ENCODE results near the gene DHRS11. TPM values are rescaled to one million over a fixed set of nuclear protein-coding genes. Genes with fewer than 3 reads are reported as not detected.

DHRS11 gene
- total and polyA plus RNA-seq, 10 of the 15 experiments (the other 5 are each of a cell fraction or from before 2014, with no cell fraction given), result 3.4 to 23.0 (median 14.5) TPM

DNA sequence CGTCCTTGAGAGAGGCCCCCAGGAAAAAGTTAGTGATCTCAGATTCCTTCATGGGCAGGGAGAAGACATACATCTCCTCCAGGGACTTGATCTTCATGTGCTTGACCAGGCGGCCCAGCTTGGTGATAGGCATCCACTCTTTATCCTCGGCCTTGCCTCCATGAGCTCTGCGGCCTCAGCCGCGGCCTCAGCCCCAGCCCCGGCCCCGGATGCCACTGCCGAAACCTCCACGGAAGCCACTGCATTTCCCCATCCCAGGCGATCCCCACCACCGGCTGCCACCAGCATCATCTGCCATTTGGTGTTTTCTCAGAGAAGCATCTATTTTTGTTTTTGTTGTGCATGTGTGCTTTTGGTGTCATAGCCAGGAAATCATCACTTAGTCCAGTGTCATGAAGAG lies 16.7 kb upstream of the DHRS11 start (continued):
- no peak for TF ChIP-seq E2F8 (IDR thresholded peaks at IDR 0.05; ENCODE audit: low read depth, partially characterized antibody)
- TF ChIP-seq, protein P1, sequence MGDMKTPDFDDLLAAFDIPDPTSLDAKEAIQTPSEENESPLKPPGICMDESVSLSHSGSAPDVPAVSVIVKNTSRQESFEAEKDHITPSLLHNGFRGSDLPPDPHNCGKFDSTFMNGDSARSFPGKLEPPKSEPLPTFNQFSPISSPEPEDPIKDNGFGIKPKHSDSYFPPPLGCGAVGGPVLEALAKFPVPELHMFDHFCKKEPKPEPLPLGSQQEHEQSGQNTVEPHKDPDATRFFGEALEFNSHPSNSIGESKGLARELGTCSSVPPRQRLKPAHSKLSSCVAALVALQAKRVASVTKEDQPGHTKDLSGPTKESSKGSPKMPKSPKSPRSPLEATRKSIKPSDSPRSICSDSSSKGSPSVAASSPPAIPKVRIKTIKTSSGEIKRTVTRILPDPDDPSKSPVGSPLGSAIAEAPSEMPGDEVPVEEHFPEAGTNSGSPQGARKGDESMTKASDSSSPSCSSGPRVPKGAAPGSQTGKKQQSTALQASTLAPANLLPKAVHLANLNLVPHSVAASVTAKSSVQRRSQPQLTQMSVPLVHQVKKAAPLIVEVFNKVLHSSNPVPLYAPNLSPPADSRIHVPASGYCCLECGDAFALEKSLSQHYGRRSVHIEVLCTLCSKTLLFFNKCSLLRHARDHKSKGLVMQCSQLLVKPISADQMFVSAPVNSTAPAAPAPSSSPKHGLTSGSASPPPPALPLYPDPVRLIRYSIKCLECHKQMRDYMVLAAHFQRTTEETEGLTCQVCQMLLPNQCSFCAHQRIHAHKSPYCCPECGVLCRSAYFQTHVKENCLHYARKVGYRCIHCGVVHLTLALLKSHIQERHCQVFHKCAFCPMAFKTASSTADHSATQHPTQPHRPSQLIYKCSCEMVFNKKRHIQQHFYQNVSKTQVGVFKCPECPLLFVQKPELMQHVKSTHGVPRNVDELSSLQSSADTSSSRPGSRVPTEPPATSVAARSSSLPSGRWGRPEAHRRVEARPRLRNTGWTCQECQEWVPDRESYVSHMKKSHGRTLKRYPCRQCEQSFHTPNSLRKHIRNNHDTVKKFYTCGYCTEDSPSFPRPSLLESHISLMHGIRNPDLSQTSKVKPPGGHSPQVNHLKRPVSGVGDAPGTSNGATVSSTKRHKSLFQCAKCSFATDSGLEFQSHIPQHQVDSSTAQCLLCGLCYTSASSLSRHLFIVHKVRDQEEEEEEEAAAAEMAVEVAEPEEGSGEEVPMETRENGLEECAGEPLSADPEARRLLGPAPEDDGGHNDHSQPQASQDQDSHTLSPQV (IDR thresholded peaks at IDR 0.05), result no peak

DNA sequence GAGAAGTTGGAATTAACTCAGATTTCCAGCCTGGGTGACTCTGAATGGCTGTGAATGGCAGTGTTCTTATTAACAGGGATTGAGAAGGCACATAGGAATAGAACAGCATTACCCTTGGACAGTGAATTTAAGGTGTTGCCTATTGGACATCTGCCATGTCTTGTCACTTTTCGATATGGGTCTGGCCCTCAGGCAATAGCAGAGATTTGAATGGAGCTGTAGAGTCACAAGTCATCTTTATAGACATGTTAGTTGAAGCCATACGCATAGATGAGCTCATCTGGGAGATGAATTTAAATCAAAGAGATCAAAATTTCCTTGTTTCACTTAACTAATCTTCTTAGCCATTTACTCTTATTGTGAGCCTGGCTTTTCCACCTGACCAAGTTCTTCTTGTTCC lies 14.9 kb upstream of the DHRS11 start:
- H2AFZ ChIP-seq (ENCODE audit: control insufficient read depth, low read depth, low read length), result no peak overlapping the region
- no peak overlapping the region for H3K4me3 ChIP-seq
- ChIA-PET RAD21 (ENCODE audit: unreplicated experiment) (no interaction called here), CTCF (no interaction called here), POLR2A (no interaction called here), SMC1A (ENCODE audit: uncharacterized antibody, unreplicated experiment) (interaction anchor here (1.1 kb wide), 1 partner anchor 11 kb away, joined by 3 read pairs; no protein-coding TSS in a partner anchor)
- no peaks in the 10 kb centered on the region; the same call in 1 of the 2 replicates for H4K20me1 ChIP-seq (ENCODE audit: control insufficient read depth, insufficient read depth)
- H3K79me2 ChIP-seq (ENCODE audit: control insufficient read depth, insufficient read depth, low read length), result no peaks in the 10 kb centered on the region; the same call in 1 of the 2 replicates
- no peak for DNase-seq (ENCODE audit: low read depth, low spot score)
- no peaks in the 10 kb centered on the region for H3K4me1 ChIP-seq (ENCODE audit: control insufficient read depth, insufficient read depth, low read length)
- intact Hi-C loops (cut with micrococcal nuclease; ENCODE audit: unreplicated experiment) (no loop called here), in situ Hi-C loops (cut with MboI) (no loop called here)
- H3K27me3 ChIP-seq (replicated peaks in 1 of 2; ENCODE audit: control insufficient read depth in 2 of 2, insufficient read depth in 2 of 2, low read length in 1 of 2), result no peaks in the 10 kb centered on the region
- BruUV-seq (replicated peaks), result no TSS peak
- H3K27ac ChIP-seq (ENCODE audit: control insufficient read depth, insufficient read depth), result no peak overlapping the region
- no peak overlapping the region for H3K4me2 ChIP-seq (ENCODE audit: control insufficient read depth, insufficient read depth)
- peaks cover 6 to 10% of the 10 kb centered on the region in 2 experiments for H3K36me3 ChIP-seq (ENCODE audit: control insufficient read depth in 2 of 2, insufficient read depth in 2 of 2, low read length in 1 of 2)
- 97% methylated on average over 2 of the region's 2 CpGs for WGBS (ENCODE audit: insufficient coverage, insufficient replicate concordance, low lambda C conversion rate, missing lambda C conversion rate)
- no peaks in the 10 kb centered on the region for H3K9me3 ChIP-seq (replicated peaks; ENCODE audit: control insufficient read depth, insufficient read depth, low read length)
- ATAC-seq, result no peak
- H3K9ac ChIP-seq (ENCODE audit: control insufficient read depth, insufficient read depth, low read length), result no peak overlapping the region
- no peak for FAIRE-seq
- TF ChIP-seq BCL3 (IDR thresholded peaks at IDR 0.05; ENCODE audit: borderline replicate concordance, insufficient read depth, low read depth, low read length, poor library complexity, severe bottlenecking) (no peak), FOXK2 (IDR thresholded peaks at IDR 0.05) (no peak), CHD1 (IDR thresholded peaks at IDR 0.05; ENCODE audit: low read depth, low read length) (no peak), SRF (IDR thresholded peaks at IDR 0.05; ENCODE audit: low read depth in 2 of 2, low read length in 2 of 2) (no peak), MTA3 (IDR thresholded peaks at IDR 0.05; ENCODE audit: borderline replicate concordance, low read length) (no peak), SUPT20H (IDR thresholded peaks at IDR 0.05; ENCODE audit: borderline replicate concordance, control insufficient read depth, low read depth, low read length) (no peak), RBBP5 (conservative IDR thresholded peaks at IDR 0.05) (no peak), IKZF1 (conservative IDR thresholded peaks at IDR 0.05) (no peak), JUND (IDR thresholded peaks at IDR 0.05; ENCODE audit: low read depth, low read length) (no peak)
- TF ChIP-seq, protein P2, sequence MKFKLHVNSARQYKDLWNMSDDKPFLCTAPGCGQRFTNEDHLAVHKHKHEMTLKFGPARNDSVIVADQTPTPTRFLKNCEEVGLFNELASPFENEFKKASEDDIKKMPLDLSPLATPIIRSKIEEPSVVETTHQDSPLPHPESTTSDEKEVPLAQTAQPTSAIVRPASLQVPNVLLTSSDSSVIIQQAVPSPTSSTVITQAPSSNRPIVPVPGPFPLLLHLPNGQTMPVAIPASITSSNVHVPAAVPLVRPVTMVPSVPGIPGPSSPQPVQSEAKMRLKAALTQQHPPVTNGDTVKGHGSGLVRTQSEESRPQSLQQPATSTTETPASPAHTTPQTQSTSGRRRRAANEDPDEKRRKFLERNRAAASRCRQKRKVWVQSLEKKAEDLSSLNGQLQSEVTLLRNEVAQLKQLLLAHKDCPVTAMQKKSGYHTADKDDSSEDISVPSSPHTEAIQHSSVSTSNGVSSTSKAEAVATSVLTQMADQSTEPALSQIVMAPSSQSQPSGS (IDR thresholded peaks at IDR 0.05; ENCODE audit: low read length), result no peak
